MG63 (cell line): ENCODE measurements around the gene PCOLCE2. TPM values are rescaled to one million over a fixed set of nuclear protein-coding genes. Genes with fewer than 3 reads are reported as not detected.

ENCODE experiments used
- DNase-seq: peaks from one replicate; pipeline ENCODE4 v3.0.0-alpha.2; 2020
- H3K27me3 ChIP-seq: fragments of 250-450 bp; sonication (Bioruptor Pico); 2 replicates; pipeline ENCODE4 v1.5.1; 2020; ENCODE audit warnings: mild to moderate bottlenecking, moderate library complexity
- H3K36me3 ChIP-seq: fragments of 250-450 bp; sonication (Bioruptor Pico); 2 replicates; pipeline ENCODE4 v1.5.1; 2020; ENCODE audit warnings: mild to moderate bottlenecking, moderate library complexity
- H3K4me3 ChIP-seq: fragments of 250-450 bp; sonication (Bioruptor Pico); 2 replicates; pipeline ENCODE4 v1.5.1; 2020; ENCODE audit warnings: mild to moderate bottlenecking, moderate library complexity
- H3K9me3 ChIP-seq: fragments of 250-450 bp; sonication (Bioruptor Pico); 2 replicates; pipeline ENCODE4 v1.5.1; 2020; ENCODE audit warnings: mild to moderate bottlenecking, moderate library complexity
- total RNA-seq: library from RNA; depleted of rRNA; stranded (reverse); fragments of >200 nt; shearing (Covaris generic); gene quantifications from 2 replicates; pipeline ENCODE4 v1.2.3, GENCODE V29; 2014; ENCODE audit warnings: low replicate concordance

Gene PCOLCE2
- total RNA-seq, 1 experiment from 2014 or later, result 150 TPM

DNA sequence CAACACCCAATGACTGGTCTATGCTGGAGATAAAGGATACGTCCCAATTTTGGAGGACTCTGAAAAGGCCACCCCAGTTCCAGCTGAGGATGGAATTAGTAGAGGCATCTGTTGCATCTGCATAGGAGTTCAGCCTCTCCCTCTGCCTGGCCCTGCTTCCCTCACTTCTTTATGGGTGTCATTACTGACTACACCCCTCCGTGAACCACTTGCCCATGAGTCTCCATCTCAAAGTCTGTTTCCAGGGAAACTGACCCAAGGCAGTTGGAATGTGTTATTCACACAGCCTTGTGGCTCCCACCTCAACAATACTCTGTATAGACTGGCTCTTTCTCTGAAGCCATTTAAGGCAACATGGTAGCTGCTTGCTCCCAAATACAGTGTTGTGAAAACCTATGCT lies 21.4 kb upstream of the PCOLCE2 start:
- no peak overlapping the region for H3K4me3 ChIP-seq
- no peaks in the 10 kb centered on the region for H3K36me3 ChIP-seq
- no peaks in the 10 kb centered on the region for H3K9me3 ChIP-seq
- H3K27me3 ChIP-seq, result no peaks in the 10 kb centered on the region
- DNase-seq, result no peak

DNA sequence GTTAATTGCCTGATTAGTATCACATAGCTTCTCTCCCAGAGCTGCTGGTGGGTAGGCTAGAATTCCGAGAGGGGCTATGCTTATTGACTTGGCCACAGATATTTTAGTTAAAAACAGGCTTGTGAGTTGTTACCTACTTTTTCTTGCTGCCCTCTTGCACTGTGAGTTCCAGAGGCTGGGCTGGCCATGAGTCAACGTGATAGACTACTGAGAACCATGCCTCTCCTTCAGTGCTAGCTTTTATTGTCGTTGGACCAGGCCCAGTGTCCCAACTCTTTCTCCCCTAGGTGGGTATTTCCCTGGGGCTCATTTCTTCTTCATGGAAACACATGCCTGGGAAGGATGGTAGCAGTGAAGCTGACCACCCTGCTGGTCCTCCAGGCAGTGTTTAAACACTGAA lies 20.4 kb upstream of the PCOLCE2 start:
- DNase-seq, result no peak
- no peaks in the 10 kb centered on the region for H3K36me3 ChIP-seq
- no peaks in the 10 kb centered on the region for H3K9me3 ChIP-seq
- no peak overlapping the region for H3K4me3 ChIP-seq
- no peaks in the 10 kb centered on the region for H3K27me3 ChIP-seq

DNA sequence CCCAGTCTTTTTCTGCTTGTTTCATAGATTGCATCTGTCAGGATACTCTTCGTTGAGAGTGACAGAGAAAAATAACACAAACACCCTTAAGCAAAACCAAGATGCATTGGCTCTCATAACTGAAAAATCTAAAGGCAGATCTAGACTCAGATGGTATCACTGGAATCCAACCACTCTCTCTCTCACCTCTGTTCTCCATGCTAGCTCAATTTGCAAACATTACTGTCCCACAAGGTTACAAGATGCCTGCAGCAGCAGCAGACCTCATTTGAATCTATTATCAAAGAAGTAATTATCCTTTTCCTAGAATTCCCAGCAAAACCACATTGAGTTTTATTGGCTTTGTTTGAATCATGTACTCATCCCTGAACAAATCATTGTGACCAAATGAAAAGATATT lies 19.1 kb upstream of the PCOLCE2 start:
- no peak overlapping the region for H3K4me3 ChIP-seq
- no peaks in the 10 kb centered on the region for H3K36me3 ChIP-seq
- no peak for DNase-seq
- no peaks in the 10 kb centered on the region for H3K27me3 ChIP-seq
- no peaks in the 10 kb centered on the region for H3K9me3 ChIP-seq

DNA sequence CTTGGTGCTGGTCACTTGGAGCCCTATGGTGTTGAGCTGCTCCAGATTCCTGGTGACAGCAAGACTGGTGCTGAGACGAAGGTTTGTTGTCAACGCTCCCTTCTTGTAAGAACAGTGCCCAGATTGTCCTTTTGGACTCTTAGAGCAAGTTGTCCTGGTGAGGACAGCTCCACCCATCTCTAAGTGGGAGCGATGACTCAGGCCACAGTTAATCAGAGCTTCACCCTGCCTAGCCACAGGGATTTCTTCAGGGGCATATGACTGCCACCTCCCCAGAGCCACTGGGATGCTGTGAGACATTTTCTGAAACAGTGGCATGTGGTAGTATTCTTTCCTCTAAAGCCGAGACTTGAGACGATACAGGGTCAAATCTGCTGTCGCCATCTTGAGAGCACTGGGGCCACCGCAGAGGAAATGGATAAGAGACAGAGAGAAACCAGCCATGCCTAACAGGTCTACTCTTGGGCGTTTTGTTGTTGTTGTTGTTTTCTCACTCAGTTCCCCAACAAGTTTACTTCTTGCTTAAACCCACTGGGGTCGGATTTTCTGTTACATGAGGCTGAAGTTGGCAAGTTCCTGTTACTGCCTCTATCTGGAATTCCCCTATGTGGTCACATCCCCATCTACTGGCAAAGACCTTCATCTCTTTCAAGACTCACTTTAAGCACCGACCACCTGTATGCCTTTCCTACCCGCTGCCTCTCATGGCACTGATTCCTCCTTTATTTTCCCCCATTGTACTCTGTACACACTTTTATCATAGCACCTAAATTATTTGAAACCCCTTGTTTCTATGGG lies 16.0 kb upstream of the PCOLCE2 start:
- H3K4me3 ChIP-seq, result no peak overlapping the region
- DNase-seq, result peak; percentile 54

DNA sequence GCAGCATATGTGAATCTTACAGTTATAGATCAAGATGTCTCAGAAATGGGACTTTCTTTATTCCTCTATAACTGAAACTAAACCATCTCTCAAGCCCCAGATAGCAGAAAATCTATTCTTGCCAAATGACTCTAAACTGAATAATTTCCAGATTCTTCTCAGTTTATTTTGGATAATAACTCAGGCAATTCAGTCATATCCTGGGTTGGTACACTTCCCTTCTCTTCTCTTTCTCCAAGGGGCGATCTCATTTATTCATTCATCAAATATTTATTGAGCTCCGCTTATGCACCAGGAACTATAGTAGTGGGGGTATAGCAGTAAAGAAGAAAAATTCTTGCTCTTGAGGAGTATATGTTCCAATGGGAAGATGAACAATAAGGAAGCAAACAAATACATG lies 13.5 kb upstream of the PCOLCE2 start:
- Histone ChIP-seq H3K27me3 (no peaks in the 10 kb centered on the region), H3K4me3 (no peak overlapping the region), H3K9me3 (no peaks in the 10 kb centered on the region), H3K36me3 (no peaks in the 10 kb centered on the region)
- no peak for DNase-seq

More for the DNA sequence above, 16.0 kb upstream of the PCOLCE2 start:
- H3K9me3 ChIP-seq, result no peaks in the 10 kb centered on the region
- H3K36me3 ChIP-seq, result no peaks in the 10 kb centered on the region
- no peaks in the 10 kb centered on the region for H3K27me3 ChIP-seq

DNA sequence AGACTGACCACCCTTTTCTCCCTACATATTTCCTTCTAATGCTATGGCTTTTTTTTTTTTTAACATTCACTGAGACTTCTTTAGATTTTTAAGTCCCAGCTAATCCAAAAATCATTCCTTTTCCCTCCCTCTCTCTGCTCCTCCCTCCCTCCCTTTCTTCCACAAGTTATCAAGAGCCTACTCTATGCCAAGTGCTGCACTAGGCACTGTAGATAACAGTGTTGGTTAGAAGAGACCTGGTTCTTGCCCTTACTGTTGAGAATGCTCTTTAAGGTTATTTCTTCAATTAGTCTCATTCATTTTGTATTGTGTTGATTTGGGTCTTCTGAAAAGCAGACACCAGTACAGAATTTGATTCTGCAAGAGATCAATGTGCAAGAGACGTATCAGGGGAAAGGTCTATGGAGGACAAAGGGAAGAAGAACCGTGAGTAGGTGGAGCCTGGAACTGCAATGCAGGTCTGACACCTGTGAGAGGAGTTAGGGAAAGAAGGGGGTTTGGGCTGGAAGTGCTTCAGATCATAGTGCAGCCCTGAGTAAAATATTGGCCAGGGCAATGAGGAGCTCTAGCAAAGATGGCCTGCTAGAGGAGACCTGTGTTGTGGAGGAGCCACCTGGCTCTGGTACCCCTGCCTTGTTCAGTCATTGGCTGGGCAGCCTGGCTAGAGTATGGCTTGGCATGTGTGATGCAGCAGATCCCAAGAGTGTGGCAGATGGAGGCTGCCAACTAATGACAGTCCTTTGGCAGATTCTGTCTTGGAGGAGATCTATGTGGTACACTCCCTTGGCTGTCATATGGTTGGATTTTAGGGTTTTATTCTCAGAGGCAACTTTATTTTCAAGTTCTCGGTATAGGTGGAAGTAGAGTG lies 9.7 kb upstream of the PCOLCE2 start:
- peak; percentile 31 for DNase-seq
- H3K27me3 ChIP-seq, result no peaks in the 10 kb centered on the region
- H3K9me3 ChIP-seq, result no peaks in the 10 kb centered on the region
- no peak overlapping the region for H3K4me3 ChIP-seq
- H3K36me3 ChIP-seq, result no peaks in the 10 kb centered on the region

DNA sequence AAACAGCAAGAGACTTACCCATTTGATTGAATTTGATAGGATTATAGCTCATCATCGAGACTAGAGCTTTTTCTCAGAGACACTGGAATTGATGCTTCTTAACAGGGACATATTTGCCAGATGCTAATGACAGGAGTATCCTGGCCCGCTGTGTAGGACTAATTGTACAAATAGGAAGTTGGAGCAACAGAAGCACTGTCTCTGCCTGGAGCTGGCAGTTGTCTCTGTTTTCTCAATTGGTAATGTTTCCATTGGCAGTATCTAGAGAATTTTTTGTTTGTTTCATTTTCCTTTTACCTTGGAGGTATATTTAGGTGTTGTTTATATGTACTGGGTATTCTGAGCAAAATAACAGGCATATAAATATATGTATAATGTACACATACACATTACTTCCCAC lies 8.9 kb upstream of the PCOLCE2 start:
- peak; percentile 51 for DNase-seq
- no peaks in the 10 kb centered on the region for H3K27me3 ChIP-seq

DNA sequence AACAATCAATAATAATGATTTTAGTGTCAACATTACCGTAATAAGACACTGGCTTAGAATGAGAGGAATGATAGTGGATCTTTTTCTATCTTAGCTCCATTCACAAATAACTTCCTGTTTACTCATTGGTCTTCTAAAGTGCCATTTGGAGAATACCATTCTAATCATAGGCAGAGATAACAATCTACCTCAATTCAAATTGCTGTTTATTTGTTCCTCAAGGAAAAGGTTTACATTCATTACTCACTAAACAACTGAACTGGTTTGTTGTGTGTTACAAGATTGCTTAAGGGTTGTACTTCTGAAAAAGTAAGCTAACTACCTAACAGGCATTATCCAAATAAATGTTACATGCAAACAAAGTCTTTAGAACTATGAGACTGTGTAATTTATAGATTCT lies 8.1 kb upstream of the PCOLCE2 start:
- Histone ChIP-seq H3K27me3 (no peaks in the 10 kb centered on the region), H3K4me3 (no peak overlapping the region), H3K9me3 (no peaks in the 10 kb centered on the region), H3K36me3 (no peaks in the 10 kb centered on the region)
- DNase-seq, result no peak

More for the DNA sequence above, 8.9 kb upstream of the PCOLCE2 start:
- Histone ChIP-seq H3K9me3 (no peaks in the 10 kb centered on the region), H3K36me3 (no peaks in the 10 kb centered on the region), H3K4me3 (no peak overlapping the region)

DNA sequence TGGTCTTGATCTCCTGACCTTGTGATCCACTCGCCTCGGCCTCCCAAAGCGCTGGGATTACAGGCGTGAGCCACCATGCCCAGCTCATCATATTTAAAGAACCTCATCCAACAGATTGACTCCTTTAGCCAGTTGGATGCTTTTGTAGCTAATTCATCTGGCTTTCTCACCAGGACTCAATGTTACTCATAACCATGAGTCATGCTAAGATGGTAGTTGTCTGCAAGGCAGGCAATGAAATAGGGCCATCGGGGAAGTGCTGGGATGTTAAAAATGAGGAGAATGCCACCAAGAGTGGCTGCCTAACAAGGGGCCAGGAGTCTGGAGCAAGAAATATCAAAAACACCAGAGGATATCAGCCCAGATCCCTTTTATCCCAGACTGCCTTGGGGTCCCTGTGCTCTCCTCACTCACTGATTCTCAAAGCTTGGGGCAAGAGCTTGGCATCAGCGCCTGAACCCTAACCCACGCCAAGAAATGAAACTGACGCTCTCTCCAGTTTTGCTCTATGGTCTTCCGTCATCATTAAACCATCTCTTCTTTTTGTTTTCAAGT lies 7.4 kb upstream of the PCOLCE2 start:
- no peaks in the 10 kb centered on the region for H3K9me3 ChIP-seq
- no peak overlapping the region for H3K4me3 ChIP-seq
- H3K36me3 ChIP-seq, result no peaks in the 10 kb centered on the region
- H3K27me3 ChIP-seq, result no peaks in the 10 kb centered on the region
- peak; percentile 71 for DNase-seq

DNA sequence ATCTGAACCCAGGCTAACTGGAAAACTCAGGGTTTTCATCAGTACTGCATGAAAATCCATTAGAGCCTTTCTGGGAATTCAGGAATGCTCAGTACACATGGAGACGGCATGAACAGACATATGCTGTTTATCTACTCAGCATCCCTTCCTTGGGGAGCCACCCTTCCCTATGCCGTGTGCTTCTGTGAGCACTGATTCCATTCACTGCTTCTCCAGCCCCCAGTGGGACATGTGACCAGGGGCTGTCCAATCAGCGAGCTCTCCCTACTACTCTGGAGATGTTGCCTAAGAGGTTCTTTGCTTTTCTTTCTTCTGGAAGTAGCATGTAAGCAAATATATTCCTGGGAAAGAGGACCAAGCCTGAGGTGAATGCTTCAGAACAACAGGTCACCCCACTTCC lies 5.6 kb upstream of the PCOLCE2 start:
- no peaks in the 10 kb centered on the region for H3K27me3 ChIP-seq
- no peak for DNase-seq
- no peaks in the 10 kb centered on the region for H3K36me3 ChIP-seq
- no peaks in the 10 kb centered on the region for H3K9me3 ChIP-seq
- H3K4me3 ChIP-seq, result no peak overlapping the region

DNA sequence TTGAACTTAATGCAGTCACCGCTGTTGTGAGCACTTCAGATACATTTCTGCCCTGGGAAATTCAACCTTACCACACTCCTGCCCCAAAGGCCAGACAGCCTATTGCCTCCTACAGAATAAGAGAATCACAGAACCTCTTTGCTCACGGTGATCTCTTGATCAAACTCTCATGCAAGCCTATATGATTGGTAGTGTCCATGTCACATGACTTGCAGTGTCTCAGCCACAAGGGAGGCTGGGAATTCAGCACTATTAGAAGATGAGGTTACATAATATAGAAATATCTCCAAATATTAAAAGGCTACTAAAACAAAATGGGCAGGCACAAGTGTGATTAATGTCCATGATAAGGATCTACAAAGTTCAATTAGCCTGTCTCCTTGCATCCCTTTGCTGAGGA lies 3.8 kb upstream of the PCOLCE2 start:
- no peak for DNase-seq
- Histone ChIP-seq H3K27me3 (no peaks in the 10 kb centered on the region), H3K9me3 (no peaks in the 10 kb centered on the region), H3K4me3 (no peak overlapping the region), H3K36me3 (no peaks in the 10 kb centered on the region)

DNA sequence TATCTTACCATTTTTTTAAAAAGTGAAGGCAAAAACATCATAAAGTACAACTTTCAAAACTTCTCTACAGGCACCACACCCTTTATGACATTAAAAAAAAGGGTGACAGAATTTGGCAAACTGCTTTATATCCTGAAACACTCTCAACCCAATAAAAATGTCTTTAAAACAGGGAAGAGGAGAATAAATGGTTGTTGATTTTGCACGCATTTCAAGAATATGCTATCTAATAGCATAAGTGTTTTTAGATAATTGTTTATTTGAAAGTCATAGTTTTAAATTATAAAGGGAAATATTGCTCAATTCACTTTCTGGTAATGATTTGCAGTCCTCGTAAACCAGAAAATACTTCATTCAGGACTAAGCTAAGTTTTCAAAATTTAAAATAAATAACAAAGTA lies 1.7 kb upstream of the PCOLCE2 start:
- no peaks in the 10 kb centered on the region for H3K9me3 ChIP-seq
- H3K4me3 ChIP-seq, result no peak overlapping the region
- no peaks in the 10 kb centered on the region for H3K27me3 ChIP-seq
- no peak for DNase-seq
- peaks cover 12% of the 10 kb centered on the region for H3K36me3 ChIP-seq

DNA sequence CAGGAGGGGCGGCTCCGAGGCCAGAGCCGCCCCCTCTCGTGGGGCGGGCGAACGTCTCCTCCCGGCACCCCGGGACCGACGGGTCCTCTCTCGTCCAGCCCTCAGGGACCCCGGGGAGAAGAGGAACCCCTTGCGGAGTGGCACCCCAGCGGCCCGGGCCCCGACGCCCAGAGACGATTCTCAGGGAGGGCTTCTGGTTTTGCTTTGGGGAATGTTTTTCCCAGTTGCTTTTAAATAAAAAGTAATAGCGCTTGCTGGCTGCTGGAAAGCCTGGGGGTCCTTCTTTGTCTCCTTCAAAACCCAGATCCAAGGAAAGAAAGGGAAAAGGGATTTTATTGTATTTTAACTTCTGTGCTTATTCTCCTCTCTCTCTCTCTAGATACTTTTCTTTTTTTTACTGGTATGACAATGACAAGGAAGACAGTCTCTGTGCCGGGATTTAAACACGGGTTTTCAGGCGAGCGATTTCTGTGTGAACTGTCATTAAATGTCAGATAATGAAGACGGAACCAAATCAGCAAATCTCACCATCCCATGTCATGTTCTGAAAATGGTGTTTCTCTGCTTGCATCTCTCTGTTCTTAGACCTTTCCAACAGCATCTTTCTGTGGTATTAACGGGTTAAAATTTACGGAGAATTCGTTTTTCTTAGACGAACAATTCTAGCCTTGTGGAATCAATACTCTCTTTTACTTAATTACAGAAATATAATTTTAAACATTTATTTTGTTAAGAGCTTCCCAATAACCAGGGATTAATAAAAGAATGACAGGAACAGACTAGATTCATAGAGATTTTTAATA lies 530 bp upstream of the PCOLCE2 start:
- Histone ChIP-seq H3K27me3 (no peaks in the 10 kb centered on the region), H3K9me3 (no peaks in the 10 kb centered on the region), H3K4me3 (peak overlapping the region; percentile 71), H3K36me3 (peaks cover 19% of the 10 kb centered on the region)
- no peak for DNase-seq

DNA sequence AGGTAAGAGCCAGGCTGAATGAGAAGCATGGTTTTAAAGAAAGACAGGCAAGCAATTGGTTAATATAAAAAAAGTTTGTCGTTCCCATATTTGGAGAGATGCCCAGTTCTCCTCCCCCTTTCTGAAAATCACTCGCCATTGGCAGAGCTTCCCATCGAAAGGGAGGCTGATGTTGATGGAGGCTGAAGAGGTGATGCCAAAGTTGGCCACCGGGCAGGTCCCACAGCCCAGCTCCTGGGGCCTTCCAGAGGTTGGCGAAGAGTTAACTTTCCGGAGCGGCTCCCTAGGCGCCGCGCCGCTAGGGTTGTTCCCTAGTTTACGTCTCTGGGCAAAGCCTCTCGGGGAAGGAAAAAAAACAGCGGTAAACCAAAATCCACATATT lies 793 bp downstream of the PCOLCE2 start:
- peak; percentile 86 for DNase-seq
- Histone ChIP-seq H3K36me3 (peaks cover 19% of the 10 kb centered on the region), H3K4me3 (peak overlapping the region; percentile 71), H3K27me3 (no peaks in the 10 kb centered on the region), H3K9me3 (no peaks in the 10 kb centered on the region)

DNA sequence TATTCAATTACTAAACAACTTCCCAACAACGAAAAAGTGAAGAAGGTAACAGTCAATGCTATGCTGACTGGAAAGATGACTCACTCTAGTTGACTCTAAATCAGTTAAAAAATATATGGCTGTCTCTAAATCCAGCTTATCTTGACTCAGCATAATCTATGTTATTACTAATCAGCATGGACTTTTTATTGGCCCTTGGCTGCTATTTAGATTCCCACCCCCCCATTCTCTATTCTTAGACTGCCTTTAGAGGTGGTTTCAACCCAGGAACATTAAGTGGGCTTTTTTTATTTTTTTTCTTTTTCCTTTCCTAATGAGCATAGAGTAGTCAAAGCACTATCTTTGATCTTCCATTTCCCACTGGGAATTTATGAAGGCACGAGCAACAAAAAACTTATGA lies 1.9 kb downstream of the PCOLCE2 start:
- no peaks in the 10 kb centered on the region for H3K9me3 ChIP-seq
- DNase-seq, result peak; percentile 28
- H3K36me3 ChIP-seq, result peaks cover 20% of the 10 kb centered on the region
- H3K27me3 ChIP-seq, result no peaks in the 10 kb centered on the region
- H3K4me3 ChIP-seq, result peak overlapping the region; percentile 71

DNA sequence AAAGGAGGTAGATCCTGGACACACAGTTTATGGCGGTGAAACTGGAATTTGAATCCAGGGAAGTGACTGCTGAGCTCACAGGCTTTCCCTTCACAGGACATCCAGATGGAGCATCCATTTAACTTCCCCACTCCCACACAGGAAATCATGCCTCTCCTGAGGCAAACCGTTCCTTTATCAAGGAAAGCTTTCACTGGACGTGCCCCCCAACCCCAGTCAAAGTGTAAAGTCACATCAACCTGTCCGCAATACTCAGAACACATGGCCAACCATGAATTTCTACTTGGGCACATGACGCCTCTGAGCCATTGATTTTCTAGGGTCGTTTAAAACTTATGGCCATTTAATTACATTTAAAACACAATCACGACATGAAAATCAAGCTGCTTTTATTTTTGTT lies 2.9 kb downstream of the PCOLCE2 start:
- Histone ChIP-seq H3K9me3 (no peaks in the 10 kb centered on the region), H3K4me3 (no peak overlapping the region), H3K36me3 (peaks cover 29% of the 10 kb centered on the region), H3K27me3 (no peaks in the 10 kb centered on the region)
- DNase-seq, result no peak

DNA sequence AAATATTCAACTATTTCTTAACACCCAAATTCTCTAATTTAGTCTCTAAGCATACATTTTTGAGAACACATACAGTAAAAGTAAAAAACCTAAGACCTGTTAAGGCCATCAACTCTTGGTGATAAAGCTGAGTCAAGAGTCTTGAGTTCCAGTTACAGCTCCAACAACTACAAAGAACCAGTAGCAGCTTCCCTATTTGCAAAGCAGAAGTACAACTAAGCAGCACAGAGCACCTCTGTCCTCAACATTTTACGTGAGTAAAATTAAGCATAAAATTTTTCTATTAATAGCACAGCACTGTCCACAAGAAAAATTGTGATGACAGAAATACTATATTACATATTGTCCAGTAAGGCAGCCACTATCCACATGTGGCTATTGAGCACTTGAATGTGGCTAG lies 4.4 kb downstream of the PCOLCE2 start:
- H3K4me3 ChIP-seq, result no peak overlapping the region
- no peaks in the 10 kb centered on the region for H3K9me3 ChIP-seq
- no peak for DNase-seq
- no peaks in the 10 kb centered on the region for H3K27me3 ChIP-seq
- peaks cover 31% of the 10 kb centered on the region for H3K36me3 ChIP-seq
